HAP-1 (cell line): ENCODE data around the gene DLG2.
A peak's percentile ranks its signal among the peaks of the same experiment; 100 is the strongest.

Source experiments
- DNase-seq, 2 experiments: peaks; one replicate each; pipeline ENCODE4 v3.0.0-alpha.2; 2016 to 2020; ENCODE audit warnings: low spot score in 2 of 2
- H3K27me3 ChIP-seq: fragments of 250-450 bp; sonication (Bioruptor Pico); 2 replicates; pipeline ENCODE4 v1.5.1; 2020; ENCODE audit warnings: low read depth, mild to moderate bottlenecking, moderate library complexity
- H3K36me3 ChIP-seq: fragments of 250-450 bp; sonication (Bioruptor Pico); replicated peaks from 2 replicates; pipeline ENCODE4 v1.5.1; 2020; ENCODE audit warnings: mild to moderate bottlenecking
- H3K4me1 ChIP-seq: fragments of 250-450 bp; sonication (Bioruptor Pico); 2 replicates; pipeline ENCODE4 v1.5.1; 2020; ENCODE audit warnings: mild to moderate bottlenecking
- H3K4me3 ChIP-seq: fragments of 250-450 bp; sonication (Bioruptor Pico); 2 replicates; pipeline ENCODE4 v1.5.1; 2020; ENCODE audit warnings: mild to moderate bottlenecking, moderate library complexity
- H3K9me3 ChIP-seq: fragments of 250-450 bp; sonication (Bioruptor Pico); 2 replicates; pipeline ENCODE4 v1.5.1; 2020; ENCODE audit warnings: mild to moderate bottlenecking, moderate library complexity
- in situ Hi-C: fragments of 300-500 bp; cut with MboI; formaldehyde crosslinking; loops from 3 replicates; pipeline ENCODE4 v1.14.3; 2020; ENCODE audit warnings: low sequenced_read_pairs, inconsistent platforms, mixed read lengths

DLG2 gene

DNA sequence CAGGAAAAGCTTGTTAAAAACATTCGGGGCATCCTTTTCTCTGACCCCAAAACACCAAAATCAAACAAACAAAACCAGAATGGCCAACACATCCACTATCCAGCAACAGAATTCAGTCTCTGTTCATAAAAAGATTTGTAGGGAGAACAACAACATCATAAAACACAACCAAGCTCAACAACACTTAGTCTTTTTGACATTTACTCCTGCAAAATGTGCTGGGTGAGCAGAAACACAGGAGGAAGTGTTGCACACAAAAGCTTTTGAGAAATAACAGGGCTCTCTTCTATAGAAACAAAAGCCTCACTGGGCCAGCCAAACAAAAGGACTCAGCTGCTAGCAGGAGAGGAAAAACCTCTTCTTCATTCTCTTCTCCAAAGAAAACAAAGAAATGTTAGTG is 1604.9 kb downstream of the DLG2 start:
- DNase-seq: peak; percentile 67 to 83
- in situ Hi-C loops: no loop called here
- no peak overlapping the region for H3K4me3 ChIP-seq

GRCh38 chr11:84021291-84021690 is 1605.9 kb downstream of the DLG2 start:
- H3K4me3 ChIP-seq: no peak overlapping the region
- H3K27me3 ChIP-seq: no peaks in the 10 kb centered on the region; the same call in 1 of the 2 replicates
- H3K36me3 ChIP-seq: no peaks in the 10 kb centered on the region
- in situ Hi-C loops: no loop called here
- H3K9me3 ChIP-seq: no peaks in the 10 kb centered on the region
- DNase-seq: no peak
- peaks cover 23% of the 10 kb centered on the region for H3K4me1 ChIP-seq

More for the DNA sequence above, 1604.9 kb downstream of the DLG2 start:
- no peaks in the 10 kb centered on the region for H3K9me3 ChIP-seq
- peaks cover 23% of the 10 kb centered on the region for H3K4me1 ChIP-seq
- no peaks in the 10 kb centered on the region for H3K36me3 ChIP-seq
- no peaks in the 10 kb centered on the region; the same call in 1 of the 2 replicates for H3K27me3 ChIP-seq

DNA sequence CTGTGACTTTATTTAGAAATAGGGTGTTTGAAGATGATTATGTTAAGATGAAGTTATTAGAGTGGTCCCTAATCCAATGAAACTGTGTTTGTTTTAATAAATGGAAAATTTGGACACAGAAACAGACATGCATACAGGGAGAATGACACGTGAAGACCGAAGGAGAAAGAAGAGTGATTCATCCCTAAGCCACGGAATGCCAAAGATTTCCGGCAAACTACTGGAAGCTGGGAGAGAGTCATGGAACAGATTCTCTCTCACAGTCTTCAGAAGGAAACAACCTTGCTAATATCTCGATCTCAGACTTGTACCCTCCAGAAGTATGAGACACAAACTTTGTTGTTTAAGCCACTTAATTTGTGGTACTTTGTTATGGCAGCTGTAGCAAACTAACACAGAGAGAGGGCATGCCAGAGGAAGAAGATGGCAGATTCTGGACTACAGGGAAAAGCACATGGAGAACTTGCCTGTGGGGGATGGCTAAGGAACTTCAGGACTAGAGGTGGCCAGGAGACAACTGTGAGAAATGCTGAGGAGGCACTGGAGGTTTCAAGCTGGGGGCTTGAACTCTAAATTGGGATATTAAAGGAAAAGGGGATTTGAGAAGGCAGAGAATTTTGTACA is 1607.5 kb downstream of the DLG2 start:
- DNase-seq: no peak
- Histone ChIP-seq H3K9me3 (no peaks in the 10 kb centered on the region), H3K27me3 (no peaks in the 10 kb centered on the region; the same call in 1 of the 2 replicates), H3K36me3 (no peaks in the 10 kb centered on the region), H3K4me3 (no peak overlapping the region), H3K4me1 (peaks cover 23% of the 10 kb centered on the region)
- in situ Hi-C loops: no loop called here

DNA sequence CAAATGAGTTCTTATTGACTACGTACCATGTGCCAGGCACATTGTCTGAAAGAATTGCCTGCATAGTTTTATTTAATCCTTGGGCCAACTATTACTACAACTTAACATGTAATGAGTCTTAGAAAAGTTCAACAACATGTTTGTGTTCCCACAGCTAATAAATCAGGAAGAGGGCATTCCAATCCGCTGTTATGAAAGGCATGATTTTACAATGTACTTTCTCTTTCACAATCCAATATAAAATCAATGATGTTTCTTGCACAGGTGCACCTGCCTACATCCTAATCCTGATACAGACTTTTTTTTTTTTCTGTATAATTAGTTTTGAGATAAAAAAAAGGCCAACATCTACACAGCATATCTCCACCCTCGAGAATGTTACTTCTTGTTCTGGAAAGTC is 1612.6 kb downstream of the DLG2 start:
- no peaks in the 10 kb centered on the region for H3K36me3 ChIP-seq
- no peaks in the 10 kb centered on the region for H3K4me1 ChIP-seq
- no peak for DNase-seq
- no peak overlapping the region for H3K4me3 ChIP-seq
- in situ Hi-C loops: no loop called here
- H3K27me3 ChIP-seq: 0 out of 2 replicates have a peak, but pooled peaks cover 2% of the 10 kb centered on the region
- H3K9me3 ChIP-seq: no peaks in the 10 kb centered on the region

- H3K9me3 ChIP-seq: no peaks in the 10 kb centered on the region
- H3K27me3 ChIP-seq: 0 out of 2 replicates have a peak, but pooled peaks cover 2% of the 10 kb centered on the region
- no peaks in the 10 kb centered on the region for H3K4me1 ChIP-seq
- no peak overlapping the region for H3K4me3 ChIP-seq
- in situ Hi-C loops: no loop called here
- DNase-seq: no peak
- no peaks in the 10 kb centered on the region for H3K36me3 ChIP-seq
These were observed 1614.8 kb downstream of the DLG2 start for GRCh38 chr11:84012171-84012826.

DNA sequence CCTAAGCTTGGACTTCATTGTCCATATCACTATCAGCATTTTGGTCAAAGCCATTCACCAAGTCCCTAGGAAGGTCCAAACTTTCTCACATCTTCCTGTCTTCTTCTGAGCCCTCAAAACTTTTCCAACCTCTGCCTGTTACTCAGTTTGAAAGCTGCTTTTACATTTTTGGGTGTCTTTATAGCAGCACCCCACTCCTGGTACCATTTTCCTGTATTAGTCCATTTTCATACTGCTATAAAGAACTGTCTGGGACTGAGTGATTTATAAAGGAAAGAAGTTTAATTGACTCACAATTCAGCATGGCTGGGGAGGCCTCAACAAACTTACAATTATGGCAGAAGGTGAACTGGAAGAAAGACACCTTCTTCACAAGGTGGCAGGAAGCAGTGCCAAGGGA is 1624.0 kb downstream of the DLG2 start:
- Histone ChIP-seq H3K27me3 (no peaks in the 10 kb centered on the region), H3K4me1 (no peaks in the 10 kb centered on the region), H3K9me3 (peaks cover 7% of the 10 kb centered on the region; the same call in 1 of the 2 replicates), H3K4me3 (no peak overlapping the region), H3K36me3 (no peaks in the 10 kb centered on the region)
- DNase-seq: no peak
- in situ Hi-C loops: no loop called here

DNA sequence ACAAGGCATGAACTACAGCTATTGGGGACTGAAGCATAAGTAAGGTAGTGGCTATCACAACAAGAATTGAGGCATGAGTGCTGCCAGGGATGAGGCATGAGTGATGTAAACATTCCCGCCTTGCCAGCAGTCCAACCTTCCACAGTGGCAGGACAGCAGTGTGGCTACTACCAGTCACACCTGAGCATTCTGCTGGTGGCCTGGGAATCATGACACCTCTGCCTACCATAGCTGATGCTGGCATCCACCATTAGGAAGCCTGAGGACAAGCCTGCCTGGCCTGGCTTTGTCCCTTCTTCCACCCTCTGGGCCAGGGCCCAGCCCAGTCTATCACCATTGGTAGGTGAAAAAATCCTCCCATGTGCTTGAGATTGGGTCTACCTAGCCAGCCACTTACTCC is 1628.2 kb downstream of the DLG2 start:
- Histone ChIP-seq H3K27me3 (no peaks in the 10 kb centered on the region), H3K4me3 (no peak overlapping the region), H3K9me3 (peaks cover 7% of the 10 kb centered on the region; the same call in 1 of the 2 replicates), H3K4me1 (no peaks in the 10 kb centered on the region), H3K36me3 (no peaks in the 10 kb centered on the region)
- no peak for DNase-seq
- in situ Hi-C loops: no loop called here

DNA sequence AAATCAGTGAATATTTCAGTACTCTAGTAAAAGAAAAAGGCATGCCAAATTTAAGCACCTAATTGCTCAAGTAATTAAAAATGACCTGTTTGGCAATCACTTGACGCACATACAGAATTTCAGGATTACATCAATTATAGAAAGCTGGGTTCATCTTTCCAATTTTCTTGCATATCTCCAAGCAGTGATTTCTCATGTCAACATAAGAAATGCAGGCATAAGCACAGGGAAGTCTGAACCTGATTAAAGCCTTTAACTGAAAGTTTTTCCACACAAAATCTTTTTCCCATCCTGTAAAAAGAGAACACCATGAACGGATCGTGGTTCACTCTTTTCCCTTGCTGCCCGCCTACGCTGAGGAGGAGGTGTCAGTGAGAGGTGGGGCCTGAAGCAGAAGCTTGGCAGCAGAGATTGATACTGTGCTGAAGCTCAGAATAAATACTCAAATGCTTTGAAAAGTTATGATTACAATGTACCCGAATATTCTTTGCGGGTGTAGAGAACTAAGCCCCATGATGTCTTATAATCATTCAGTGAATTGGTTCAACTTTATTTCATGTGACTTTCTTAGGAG is 1636.9 kb downstream of the DLG2 start:
- Histone ChIP-seq H3K27me3 (no peaks in the 10 kb centered on the region; the same call in 1 of the 2 replicates), H3K4me1 (no peaks in the 10 kb centered on the region), H3K4me3 (no peak overlapping the region), H3K9me3 (no peaks in the 10 kb centered on the region), H3K36me3 (no peaks in the 10 kb centered on the region)
- in situ Hi-C loops: no loop called here
- no peak for DNase-seq

- DNase-seq: no peak
- H3K36me3 ChIP-seq: no peaks in the 10 kb centered on the region
- H3K4me1 ChIP-seq: peaks cover 12% of the 10 kb centered on the region
- no peak overlapping the region for H3K4me3 ChIP-seq
- in situ Hi-C loops: no loop called here
- no peaks in the 10 kb centered on the region for H3K9me3 ChIP-seq
- H3K27me3 ChIP-seq: no peaks in the 10 kb centered on the region; the same call in 1 of the 2 replicates
These were observed 1644.3 kb downstream of the DLG2 start for GRCh38 chr11:83982825-83983224.

DNA sequence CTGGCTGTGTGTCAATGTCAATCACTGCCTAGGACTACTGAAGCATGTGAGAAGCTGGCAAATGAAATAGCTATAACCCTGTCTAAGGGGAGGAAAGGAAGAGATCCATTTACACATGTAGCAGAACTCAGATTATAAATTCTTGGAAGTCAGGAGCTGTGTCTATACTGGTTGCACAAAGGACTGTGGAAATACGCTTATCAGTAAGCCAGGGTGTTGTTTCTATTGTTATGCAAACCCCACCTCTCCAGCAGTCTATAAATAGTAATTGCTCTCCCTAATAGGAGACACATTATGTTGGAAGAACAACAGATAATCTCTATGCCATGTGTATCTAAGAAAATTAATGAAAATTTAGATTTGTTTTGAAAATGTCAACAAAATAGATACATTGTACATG is 1647.6 kb downstream of the DLG2 start:
- peak; percentile 11 to 67 for DNase-seq
- no peaks in the 10 kb centered on the region; the same call in 1 of the 2 replicates for H3K27me3 ChIP-seq
- peaks cover 12% of the 10 kb centered on the region for H3K4me1 ChIP-seq
- no peaks in the 10 kb centered on the region for H3K9me3 ChIP-seq
- in situ Hi-C loops: no loop called here
- no peak overlapping the region for H3K4me3 ChIP-seq
- no peaks in the 10 kb centered on the region for H3K36me3 ChIP-seq

GRCh38 chr11:83978942-83979341 is 1648.2 kb downstream of the DLG2 start:
- DNase-seq: no peak
- in situ Hi-C loops: no loop called here
- H3K27me3 ChIP-seq: no peaks in the 10 kb centered on the region; the same call in 1 of the 2 replicates
- H3K36me3 ChIP-seq: no peaks in the 10 kb centered on the region
- peaks cover 12% of the 10 kb centered on the region for H3K4me1 ChIP-seq
- H3K4me3 ChIP-seq: no peak overlapping the region
- H3K9me3 ChIP-seq: no peaks in the 10 kb centered on the region

DNA sequence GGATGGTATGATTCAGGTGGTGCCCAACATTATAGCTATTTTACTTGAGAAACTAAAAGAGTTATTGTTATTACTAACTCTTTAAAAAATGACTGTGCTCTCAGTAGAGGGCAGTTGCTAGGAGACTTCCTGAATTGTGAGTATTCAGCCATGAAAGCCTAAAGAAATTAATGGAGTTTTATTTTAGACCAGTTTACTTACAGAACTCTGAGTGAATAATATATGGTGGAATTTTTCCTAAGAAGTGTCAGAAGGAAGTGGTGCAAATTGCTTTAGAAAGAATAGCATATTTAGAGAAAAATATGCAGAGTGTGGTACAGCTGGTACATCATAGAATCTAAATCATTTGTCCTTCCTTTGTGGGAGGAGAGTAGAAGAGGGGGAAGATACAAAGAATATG is 1651.1 kb downstream of the DLG2 start:
- no peaks in the 10 kb centered on the region for H3K9me3 ChIP-seq
- peaks cover 10% of the 10 kb centered on the region for H3K4me1 ChIP-seq
- DNase-seq: no peak
- no peak overlapping the region for H3K4me3 ChIP-seq
- in situ Hi-C loops: no loop called here
- no peaks in the 10 kb centered on the region for H3K36me3 ChIP-seq
- H3K27me3 ChIP-seq: no peaks in the 10 kb centered on the region; the same call in 1 of the 2 replicates

- H3K27me3 ChIP-seq: no peaks in the 10 kb centered on the region; the same call in 1 of the 2 replicates
- no peak for DNase-seq
- in situ Hi-C loops: no loop called here
- H3K36me3 ChIP-seq: no peaks in the 10 kb centered on the region
- no peaks in the 10 kb centered on the region for H3K4me1 ChIP-seq
- H3K9me3 ChIP-seq: no peaks in the 10 kb centered on the region
- no peak overlapping the region for H3K4me3 ChIP-seq
These were observed 1654.6 kb downstream of the DLG2 start for GRCh38 chr11:83972536-83972935.

GRCh38 chr11:83971063-83971462 is 1656.1 kb downstream of the DLG2 start:
- Histone ChIP-seq H3K4me3 (no peak overlapping the region), H3K4me1 (no peaks in the 10 kb centered on the region), H3K36me3 (no peaks in the 10 kb centered on the region), H3K9me3 (no peaks in the 10 kb centered on the region), H3K27me3 (no peaks in the 10 kb centered on the region; the same call in 1 of the 2 replicates)
- in situ Hi-C loops: no loop called here
- no peak for DNase-seq
